ENCODE results near the gene ADNP2.

- TF ChIP-seq CTCF (IDR thresholded peaks at IDR 0.05; ENCODE audit: extremely low read depth in 1 of 2, insufficient read depth in 1 of 2, low read depth in 1 of 2, low read length in 2 of 2) (no peak), EZH2 (IDR thresholded peaks at IDR 0.05; ENCODE audit: borderline replicate concordance, low read depth, low read length, severe bottlenecking) (no peak), POLR2A (IDR thresholded peaks at IDR 0.05; ENCODE audit: low read depth, low read length) (no peak), FOS (IDR thresholded peaks at IDR 0.05; ENCODE audit: borderline replicate concordance, insufficient read depth, low read length) (no peak), GATA2 (IDR thresholded peaks at IDR 0.05; ENCODE audit: insufficient read depth, insufficient read length, low read depth, low read length) (no peak), POLR2AphosphoS5 (IDR thresholded peaks at IDR 0.05; ENCODE audit: insufficient read depth, low read depth, low read length) (no peak), MAX (IDR thresholded peaks at IDR 0.05; ENCODE audit: insufficient read depth, insufficient read length) (no peak), MYC (IDR thresholded peaks at IDR 0.05; ENCODE audit: low read depth, low read length) (no peak), JUN (IDR thresholded peaks at IDR 0.05; ENCODE audit: borderline replicate concordance, insufficient read depth, insufficient read length, low read depth) (no peak)
Observed at GRCh38 chr18:80074183-80074582, 34.9 kb upstream of the ADNP2 start.
